Epidermal melanocyte (primary cell): Measurements from ENCODE around the gene ANKRD40.
"Not testable (repeated sequence)": the region's sequence is repeated elsewhere in the genome, so short reads cannot be mapped to it uniquely, and the experiment has no call there.

ENCODE experiments used
- DNase-seq: peaks from one replicate; pipeline ENCODE4 v3.0.0; 2011; ENCODE audit warnings: low spot score; ENCODE audit not compliant: insufficient read length

Gene ANKRD40

DNA sequence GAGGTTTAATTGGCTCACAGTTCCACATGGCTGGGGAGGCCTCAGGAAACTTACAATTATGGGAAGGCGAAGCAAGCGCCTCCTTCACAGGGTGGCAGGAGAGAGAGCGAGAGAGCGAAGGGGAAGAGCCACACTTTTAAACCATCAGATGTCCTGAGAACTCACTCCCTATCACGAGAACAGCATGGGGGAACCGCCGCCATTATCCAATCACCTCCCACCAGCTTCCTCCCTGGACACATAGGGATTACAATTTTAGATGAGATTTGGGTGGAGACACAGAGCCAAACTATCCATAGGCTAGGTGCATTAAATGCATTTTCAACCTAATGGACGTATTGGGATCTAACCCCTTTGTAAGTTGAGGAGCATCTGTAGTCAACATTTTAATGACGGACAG lies 4.9 kb upstream of the ANKRD40 start:
- no peak for DNase-seq

GRCh38 chr17:50710650-50711049 lies 2.9 kb upstream of the ANKRD40 start:
- no peak for DNase-seq

- DNase-seq, result no peak
Measured at GRCh38 chr17:50710025-50710424, 2.3 kb upstream of the ANKRD40 start.

- not testable (repeated sequence) for DNase-seq
Measured at GRCh38 chr17:50709053-50709452, 1.3 kb upstream of the ANKRD40 start.

DNA sequence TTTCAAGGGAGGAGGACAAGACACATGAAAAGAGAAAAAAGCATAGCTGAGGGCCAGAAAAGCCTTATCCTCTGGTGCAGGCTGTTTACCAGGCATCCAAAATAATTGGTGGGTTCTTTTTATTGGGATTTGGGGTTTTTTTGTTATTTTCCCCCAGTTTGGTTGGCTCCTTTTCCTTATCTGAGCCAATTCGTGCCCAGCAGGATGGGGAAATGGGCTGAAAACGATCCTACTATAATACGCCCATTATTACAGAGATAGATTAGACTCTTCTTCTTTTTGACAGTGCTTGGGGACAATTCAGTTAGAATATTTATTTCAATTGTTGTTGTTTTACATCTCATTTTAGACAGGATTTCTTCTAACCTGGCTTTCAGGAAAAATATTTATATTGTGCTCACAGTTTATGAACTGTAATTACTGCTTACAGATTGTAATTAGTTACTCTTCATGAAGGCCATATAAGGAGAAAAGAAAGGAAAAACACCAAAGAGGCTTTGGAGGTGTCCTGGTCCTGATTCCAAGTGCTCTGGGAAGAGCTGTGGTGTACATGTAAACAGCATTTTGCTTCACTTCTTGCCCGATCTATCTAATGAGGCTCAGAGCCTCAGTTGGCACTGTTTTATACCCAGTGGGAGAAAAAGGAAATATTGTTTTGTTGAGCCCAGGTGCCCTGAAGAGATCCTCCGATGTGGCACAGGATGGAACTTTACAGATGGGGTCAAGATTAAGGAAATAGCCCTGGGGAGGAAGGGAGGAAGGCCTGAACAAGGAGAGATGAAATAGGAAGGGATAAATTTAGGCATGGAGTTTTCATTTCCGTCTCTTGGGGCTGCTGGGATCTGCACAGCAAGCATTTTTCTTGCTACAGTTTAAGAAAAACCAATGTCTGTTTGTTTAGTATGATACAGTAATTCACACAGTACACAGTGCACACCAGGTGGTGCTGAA lies 611 bp upstream of the ANKRD40 start:
- no peak for DNase-seq

DNA sequence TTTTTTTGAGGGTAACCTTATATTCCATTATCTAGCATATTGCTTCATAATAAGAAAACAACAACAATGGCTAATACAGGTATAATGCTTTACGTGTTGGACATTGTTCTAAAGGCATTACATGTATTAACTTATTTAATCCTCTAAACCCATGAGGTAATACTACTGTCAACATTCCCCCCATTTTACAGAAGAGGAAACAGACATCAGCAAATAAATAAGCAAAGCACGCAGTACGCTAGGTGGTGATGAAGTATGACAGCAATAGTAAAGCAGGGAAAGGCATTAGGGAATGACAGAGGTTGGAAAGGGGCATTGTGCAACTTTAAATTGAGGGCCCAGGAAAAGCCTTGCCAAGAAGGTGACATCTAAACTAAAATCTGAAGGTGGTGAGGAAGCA lies 4.6 kb downstream of the ANKRD40 start:
- no peak for DNase-seq

DNA sequence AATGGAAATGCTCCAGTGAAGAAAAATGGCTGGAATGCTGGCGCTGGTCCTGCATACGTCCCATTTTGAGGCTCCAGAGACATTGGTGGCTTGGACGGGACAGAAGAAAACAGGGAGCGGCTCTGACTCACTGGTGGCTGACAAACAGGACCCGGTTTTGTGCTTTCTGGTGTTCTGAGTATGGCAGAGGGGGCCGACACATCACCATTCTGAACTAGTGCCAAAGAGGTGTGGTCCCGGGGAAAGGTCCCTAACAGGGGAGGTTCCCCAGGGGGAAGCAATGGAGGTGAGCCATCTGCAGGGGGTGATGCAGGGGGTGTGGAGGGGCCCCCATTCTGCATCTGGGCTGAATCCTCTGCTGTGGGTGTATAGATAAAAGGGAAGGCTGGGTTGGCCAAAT lies 8.3 kb downstream of the ANKRD40 start:
- DNase-seq, result no peak

GRCh38 chr17:50697663-50698272 lies 9.9 kb downstream of the ANKRD40 start:
- no peak for DNase-seq

- no peak for DNase-seq
Measured at GRCh38 chr17:50697062-50697461, 10.7 kb downstream of the ANKRD40 start.

GRCh38 chr17:50696365-50696879 lies 11.3 kb downstream of the ANKRD40 start:
- DNase-seq, result no peak

DNA sequence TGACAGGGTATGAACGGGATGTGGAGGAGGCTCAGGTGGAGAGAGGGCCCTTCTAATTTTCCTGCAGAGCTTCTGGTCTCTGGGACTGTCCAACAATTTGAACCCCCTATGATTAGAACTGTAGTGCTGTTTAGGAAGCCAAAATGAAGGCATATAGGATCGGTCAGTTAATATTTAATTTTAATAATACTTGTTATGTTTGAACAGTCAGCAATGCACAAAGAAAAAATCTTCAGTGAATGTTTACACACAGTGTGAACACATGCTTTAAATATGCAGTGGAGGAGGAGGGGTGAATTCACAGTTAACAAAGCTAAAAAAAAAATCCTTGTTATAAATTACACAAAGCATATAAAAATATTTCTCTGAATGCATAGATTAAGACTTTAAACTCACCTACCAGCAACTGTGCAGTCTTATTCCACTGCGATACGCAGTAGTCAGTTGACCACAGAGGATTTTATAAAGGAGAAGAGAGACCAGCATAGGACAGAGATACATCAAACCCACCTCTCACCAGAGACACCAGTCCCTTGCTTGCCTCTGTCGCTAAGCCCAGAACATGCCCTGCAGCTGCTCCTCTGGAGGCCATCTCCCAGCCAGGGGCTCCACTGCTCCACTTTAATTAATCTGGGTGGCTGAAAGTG lies 14.6 kb downstream of the ANKRD40 start:
- DNase-seq, result no peak

- DNase-seq, result no peak
Measured at GRCh38 chr17:50692448-50693035, 15.2 kb downstream of the ANKRD40 start.

- DNase-seq, result no peak
Measured at GRCh38 chr17:50691550-50692447, 15.9 kb downstream of the ANKRD40 start.

- no peak for DNase-seq
Measured at GRCh38 chr17:50690887-50691549, 16.7 kb downstream of the ANKRD40 start.

- DNase-seq, result no peak
Measured at GRCh38 chr17:50689956-50690886, 17.5 kb downstream of the ANKRD40 start.

GRCh38 chr17:50689251-50689650 lies 18.5 kb downstream of the ANKRD40 start:
- DNase-seq, result no peak

DNA sequence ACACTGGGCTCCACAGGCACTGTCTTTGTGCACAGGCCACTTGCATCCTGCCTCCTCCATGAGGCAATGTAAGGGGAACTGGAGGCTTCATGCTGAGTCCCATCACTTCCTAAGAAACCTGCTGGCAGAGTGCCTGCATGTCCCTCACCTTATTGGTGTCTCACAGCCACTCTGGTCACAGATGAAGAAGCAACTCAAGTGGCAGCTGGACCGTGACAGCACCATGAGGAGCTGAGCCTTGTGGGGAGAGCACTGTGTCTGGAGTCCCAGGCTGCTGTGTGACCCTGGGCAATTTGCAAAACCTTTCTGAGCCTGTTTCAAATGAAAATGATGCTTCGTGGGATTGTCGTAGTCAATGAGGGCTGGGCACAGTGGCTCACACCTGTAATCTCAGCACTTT lies 19.5 kb downstream of the ANKRD40 start:
- DNase-seq, result no peak

DNA sequence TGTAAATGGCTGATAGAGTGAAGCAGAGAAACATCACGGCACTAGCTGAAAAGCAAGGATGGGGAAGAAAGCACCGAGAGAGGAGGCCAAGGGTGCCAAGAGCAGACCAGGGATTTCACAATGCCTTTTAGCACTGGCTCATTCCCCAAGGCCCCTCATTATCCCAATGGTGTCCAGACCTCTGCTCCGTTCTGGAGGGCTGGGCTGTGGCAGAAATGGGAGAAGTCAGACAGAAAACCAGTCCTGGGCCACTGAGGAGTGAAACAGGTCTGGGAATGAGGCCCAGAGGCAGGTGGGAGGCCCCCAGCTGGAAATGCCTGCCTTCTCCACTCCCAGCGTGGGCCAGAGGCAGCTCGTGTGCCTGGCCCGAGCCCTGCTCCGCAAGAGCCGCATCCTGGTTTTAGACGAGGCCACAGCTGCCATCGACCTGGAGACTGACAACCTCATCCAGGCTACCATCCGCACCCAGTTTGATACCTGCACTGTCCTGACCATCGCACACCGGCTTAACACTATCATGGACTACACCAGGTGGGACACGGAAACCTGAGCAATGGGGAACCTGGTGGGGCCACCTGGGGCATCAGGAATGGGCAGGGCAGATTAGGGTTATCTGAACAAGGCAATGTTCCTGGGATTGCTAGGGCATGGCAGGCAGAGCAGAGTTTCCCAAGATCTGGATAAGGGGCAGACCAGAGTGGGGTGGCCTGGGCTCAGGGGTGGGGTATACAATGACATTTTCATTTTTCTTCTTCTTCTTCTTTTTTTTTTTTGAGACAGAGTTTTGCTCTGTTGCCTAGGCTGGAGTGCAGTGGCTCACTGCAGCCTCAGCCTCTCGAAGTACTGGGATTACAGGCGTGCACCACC lies 20.3 kb downstream of the ANKRD40 start:
- no peak for DNase-seq
